Tibial nerve (tissue), 4 donors: ENCODE data around the gene SNRNP35.

Source experiments
- EP300 ChIP-seq, 2 donors: sonication (generic); formaldehyde crosslinking; IDR thresholded peaks; one replicate each; pipeline ENCODE4 v1.6.1; 2017; ENCODE audit warnings: antibody characterized with exemption in 2 of 2, mild to moderate bottlenecking in 1 of 2
- POLR2A ChIP-seq, 2 donors: fragments of 450-650 bp; IDR thresholded peaks; one replicate each; pipeline ENCODE4 v1.6.1; 2017; ENCODE audit warnings: antibody characterized with exemption in 2 of 2, mild to moderate bottlenecking in 2 of 2, moderate library complexity in 2 of 2
- TF ChIP-seq, protein P1 (sequence below), 5 experiments: fragments of 200-600 bp in 3 of 5; fragments of 450-650 bp in 2 of 5; sonication (generic) in 3 of 5; IDR thresholded peaks; one replicate each; pipeline ENCODE4 v1.5.1; 2016 to 2019; ENCODE audit warnings: antibody characterized with exemption in 5 of 5, mild to moderate bottlenecking in 3 of 5, moderate library complexity in 2 of 5

- TF ChIP-seq, protein P1, sequence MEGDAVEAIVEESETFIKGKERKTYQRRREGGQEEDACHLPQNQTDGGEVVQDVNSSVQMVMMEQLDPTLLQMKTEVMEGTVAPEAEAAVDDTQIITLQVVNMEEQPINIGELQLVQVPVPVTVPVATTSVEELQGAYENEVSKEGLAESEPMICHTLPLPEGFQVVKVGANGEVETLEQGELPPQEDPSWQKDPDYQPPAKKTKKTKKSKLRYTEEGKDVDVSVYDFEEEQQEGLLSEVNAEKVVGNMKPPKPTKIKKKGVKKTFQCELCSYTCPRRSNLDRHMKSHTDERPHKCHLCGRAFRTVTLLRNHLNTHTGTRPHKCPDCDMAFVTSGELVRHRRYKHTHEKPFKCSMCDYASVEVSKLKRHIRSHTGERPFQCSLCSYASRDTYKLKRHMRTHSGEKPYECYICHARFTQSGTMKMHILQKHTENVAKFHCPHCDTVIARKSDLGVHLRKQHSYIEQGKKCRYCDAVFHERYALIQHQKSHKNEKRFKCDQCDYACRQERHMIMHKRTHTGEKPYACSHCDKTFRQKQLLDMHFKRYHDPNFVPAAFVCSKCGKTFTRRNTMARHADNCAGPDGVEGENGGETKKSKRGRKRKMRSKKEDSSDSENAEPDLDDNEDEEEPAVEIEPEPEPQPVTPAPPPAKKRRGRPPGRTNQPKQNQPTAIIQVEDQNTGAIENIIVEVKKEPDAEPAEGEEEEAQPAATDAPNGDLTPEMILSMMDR (IDR thresholded peaks at IDR 0.05): no peak
- TF ChIP-seq POLR2A (IDR thresholded peaks at IDR 0.05) (no peak), EP300 (IDR thresholded peaks at IDR 0.05) (no peak)
These were observed 55.9 kb downstream of the SNRNP35 start for GRCh38 chr12:123513805-123514204.
